Esophagus squamous epithelium (tissue), 4 donors: Measurements from ENCODE around the gene ABCF1.

ENCODE experiments used
- POLR2A ChIP-seq, 4 donors: fragments of 450-650 bp; IDR thresholded peaks; one replicate each; pipeline ENCODE4 v1.6.1; 2017; ENCODE audit warnings: antibody characterized with exemption in 4 of 4, mild to moderate bottlenecking in 4 of 4, moderate library complexity in 3 of 4
- TF ChIP-seq, protein P1 (sequence below), 6 experiments: fragments of 450-650 bp in 4 of 6; fragments of 200-600 bp in 2 of 6; sonication (generic) in 2 of 6; IDR thresholded peaks; one replicate each; pipeline ENCODE4 v1.5.1; 2016 to 2019; ENCODE audit warnings: antibody characterized with exemption in 6 of 6, mild to moderate bottlenecking in 4 of 6, moderate library complexity in 4 of 6

DNA sequence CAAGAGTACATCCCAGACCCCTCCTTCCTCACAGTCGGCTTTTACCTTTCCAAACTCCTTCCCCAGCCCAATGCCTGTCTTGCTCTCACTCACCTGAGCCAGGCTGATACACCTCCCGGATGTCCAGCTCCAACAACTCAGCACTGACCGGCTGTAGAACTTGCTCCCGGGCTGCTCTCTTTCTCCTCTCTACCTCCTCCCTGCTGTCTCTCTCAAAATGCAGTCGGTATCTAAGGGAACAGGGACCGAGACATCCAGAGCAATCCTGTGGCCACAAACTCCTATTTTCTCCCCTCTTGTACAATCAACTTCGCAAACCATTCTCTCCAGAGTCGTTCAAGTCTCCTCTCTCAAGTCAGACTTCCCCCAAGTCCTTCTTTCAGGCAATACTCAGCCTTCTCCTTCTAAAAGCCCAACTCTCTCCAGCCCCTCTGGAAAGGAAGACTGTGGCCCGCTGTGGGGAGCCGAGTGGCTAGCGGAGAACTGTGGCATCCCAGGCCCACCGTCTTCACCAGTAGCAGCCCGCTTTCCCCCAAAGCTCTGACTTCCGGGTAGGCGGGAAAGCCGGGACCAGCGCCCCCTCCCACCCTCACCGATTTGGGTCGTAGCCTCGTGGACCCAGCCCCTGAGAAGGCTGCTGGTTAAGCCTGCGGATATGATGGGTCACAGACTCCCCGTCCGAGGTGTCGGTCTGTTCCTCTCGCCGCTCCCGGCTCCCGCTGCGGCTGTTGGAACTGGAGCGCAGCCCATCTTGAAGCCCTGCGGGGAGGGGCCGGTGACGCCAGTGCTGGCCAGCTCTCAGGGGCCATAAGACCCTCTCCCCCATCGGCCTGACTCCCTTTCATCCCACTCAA, 16.1 kb upstream of the ABCF1 start:
- TF ChIP-seq, protein P1, sequence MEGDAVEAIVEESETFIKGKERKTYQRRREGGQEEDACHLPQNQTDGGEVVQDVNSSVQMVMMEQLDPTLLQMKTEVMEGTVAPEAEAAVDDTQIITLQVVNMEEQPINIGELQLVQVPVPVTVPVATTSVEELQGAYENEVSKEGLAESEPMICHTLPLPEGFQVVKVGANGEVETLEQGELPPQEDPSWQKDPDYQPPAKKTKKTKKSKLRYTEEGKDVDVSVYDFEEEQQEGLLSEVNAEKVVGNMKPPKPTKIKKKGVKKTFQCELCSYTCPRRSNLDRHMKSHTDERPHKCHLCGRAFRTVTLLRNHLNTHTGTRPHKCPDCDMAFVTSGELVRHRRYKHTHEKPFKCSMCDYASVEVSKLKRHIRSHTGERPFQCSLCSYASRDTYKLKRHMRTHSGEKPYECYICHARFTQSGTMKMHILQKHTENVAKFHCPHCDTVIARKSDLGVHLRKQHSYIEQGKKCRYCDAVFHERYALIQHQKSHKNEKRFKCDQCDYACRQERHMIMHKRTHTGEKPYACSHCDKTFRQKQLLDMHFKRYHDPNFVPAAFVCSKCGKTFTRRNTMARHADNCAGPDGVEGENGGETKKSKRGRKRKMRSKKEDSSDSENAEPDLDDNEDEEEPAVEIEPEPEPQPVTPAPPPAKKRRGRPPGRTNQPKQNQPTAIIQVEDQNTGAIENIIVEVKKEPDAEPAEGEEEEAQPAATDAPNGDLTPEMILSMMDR (IDR thresholded peaks at IDR 0.05) = no peak
- TF ChIP-seq POLR2A (IDR thresholded peaks at IDR 0.05) = no peak
